Activated CD4-positive, alpha-beta T cell treated with anti-CD3 and anti-CD28 coated beads, Interleukin-2, amount 10 ng/mL, durations not matched to agents 24 days and 14 days (primary cell): ENCODE measurements around the gene LHFPL6. TPM values are rescaled to one million over a fixed set of nuclear protein-coding genes. Genes with fewer than 3 reads are reported as not detected.

ENCODE experiments used
- DNase-seq: peaks from one replicate; pipeline ENCODE4 v3.0.0; 2022
- H3K27ac Mint-ChIP-seq: one replicate; pipeline ENCODE4 v1.8.0; 2022; ENCODE audit warnings: mild to moderate bottlenecking, mixed read lengths
- H3K27me3 Mint-ChIP-seq: one replicate; pipeline ENCODE4 v1.8.0; 2022; ENCODE audit warnings: mixed read lengths
- H3K36me3 Mint-ChIP-seq: one replicate; pipeline ENCODE4 v1.8.0; 2022; ENCODE audit warnings: low read depth, mild to moderate bottlenecking, mixed read lengths
- H3K4me1 Mint-ChIP-seq: one replicate; pipeline ENCODE4 v1.8.0; 2021; ENCODE audit warnings: mixed read lengths
- H3K4me3 Mint-ChIP-seq: one replicate; pipeline ENCODE4 v1.8.0; 2022; ENCODE audit warnings: mild to moderate bottlenecking, moderate library complexity, mixed read lengths
- H3K9me3 Mint-ChIP-seq: one replicate; pipeline ENCODE4 v1.8.0; 2021; ENCODE audit warnings: mixed read lengths
- intact Hi-C: fragments of 100-400 bp; cut with micrococcal nuclease; formaldehyde crosslinking; loops from one replicate; pipeline ENCODE4 v1.15.1; 2023
- total RNA-seq: library from RNA; stranded (reverse); gene quantifications from 2 replicates; pipeline ENCODE4 v1.2.3, GENCODE V29; 2022

Gene LHFPL6
- total RNA-seq, 1 donor from 2014 or later: 4.8 TPM

DNA sequence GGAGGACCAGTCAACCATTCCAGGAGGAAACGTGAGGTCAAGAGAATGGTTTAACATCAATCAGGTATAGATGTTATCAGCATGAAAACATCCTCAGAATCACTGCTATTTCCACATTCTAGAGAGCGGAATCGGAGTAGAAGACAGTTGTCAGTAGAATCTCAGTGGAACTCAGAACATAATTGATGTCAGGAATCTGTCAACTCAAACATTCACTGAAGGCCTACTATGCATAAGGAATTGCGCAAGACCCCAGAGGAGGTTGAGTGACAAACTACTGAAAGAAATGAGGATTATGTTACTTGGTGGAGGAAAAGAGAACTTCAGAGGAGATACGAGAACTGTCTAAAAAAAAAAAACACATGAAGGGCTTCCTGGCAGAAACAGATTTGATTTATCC, 97.8 kb downstream of the LHFPL6 start:
- H3K4me3 Mint-ChIP-seq: no peak overlapping the region
- H3K9me3 Mint-ChIP-seq: no peaks in the 10 kb centered on the region
- intact Hi-C loops: no loop called here
- no peaks in the 10 kb centered on the region for H3K36me3 Mint-ChIP-seq
- no peaks in the 10 kb centered on the region for H3K4me1 Mint-ChIP-seq
- no peak for DNase-seq
- H3K27ac Mint-ChIP-seq: no peak overlapping the region
- no peaks in the 10 kb centered on the region for H3K27me3 Mint-ChIP-seq

DNA sequence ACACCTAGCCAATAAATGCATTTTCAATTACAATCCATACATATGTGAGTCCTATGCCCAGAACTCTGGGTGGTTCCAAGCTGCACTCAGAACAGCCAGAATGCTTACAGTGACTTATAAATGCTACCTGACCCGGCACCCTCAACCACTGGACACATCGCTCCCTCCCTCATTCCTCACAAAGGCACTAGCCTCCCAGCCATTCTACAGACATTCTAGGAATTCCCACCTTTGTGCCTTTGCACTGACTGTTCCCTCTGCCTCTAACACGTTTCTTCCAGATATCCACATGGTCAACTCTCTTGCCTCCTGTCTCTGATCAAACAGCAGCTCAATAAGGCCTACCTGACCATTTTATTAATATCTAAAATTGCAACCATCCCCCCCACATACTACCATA, 99.9 kb downstream of the LHFPL6 start:
- H3K9me3 Mint-ChIP-seq: no peaks in the 10 kb centered on the region

DNA sequence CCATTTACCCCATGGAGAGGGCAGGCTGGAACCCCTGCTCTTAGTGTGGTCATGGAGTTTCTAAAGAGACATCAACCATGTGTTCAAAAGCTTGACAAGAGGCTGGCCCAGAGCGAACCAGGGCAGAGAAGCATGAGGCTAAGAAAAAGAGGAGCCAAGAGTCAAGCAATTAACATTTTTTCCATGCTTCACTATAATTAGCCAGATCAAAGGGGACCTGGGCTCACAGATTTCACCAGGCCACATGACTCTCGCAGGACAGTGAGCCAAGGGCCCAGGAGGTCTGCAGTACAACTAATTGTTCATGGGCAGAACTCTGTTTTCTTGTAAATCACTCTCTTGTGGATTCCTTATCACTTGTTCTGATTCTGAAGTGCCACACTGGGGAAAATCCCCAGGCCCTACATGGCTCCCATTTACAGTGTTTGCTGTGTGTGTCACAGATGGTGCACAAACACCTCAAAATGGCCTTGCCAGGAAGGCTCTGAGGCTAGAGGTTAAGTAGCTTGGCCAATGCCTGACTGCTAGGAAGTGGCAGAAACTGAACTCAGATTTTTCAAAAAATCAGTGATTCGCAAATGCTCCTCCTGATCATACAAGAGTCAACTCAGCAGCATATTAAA, 101.2 kb downstream of the LHFPL6 start:
- Mint-ChIP-seq H3K4me3 (no peak overlapping the region), H3K4me1 (no peaks in the 10 kb centered on the region), H3K27ac (no peak overlapping the region), H3K27me3 (peaks cover 3% of the 10 kb centered on the region), H3K36me3 (no peaks in the 10 kb centered on the region), H3K9me3 (no peaks in the 10 kb centered on the region)
- intact Hi-C loops: no loop called here
- DNase-seq: no peak

More for the DNA sequence above, 99.9 kb downstream of the LHFPL6 start:
- Mint-ChIP-seq H3K27ac (no peak overlapping the region), H3K27me3 (peaks cover under 1% of the 10 kb centered on the region), H3K4me3 (no peak overlapping the region), H3K36me3 (no peaks in the 10 kb centered on the region), H3K4me1 (no peaks in the 10 kb centered on the region)
- DNase-seq: no peak
- intact Hi-C loops: no loop called here

GRCh38 chr13:39499604-39500003, 103.4 kb downstream of the LHFPL6 start:
- Mint-ChIP-seq H3K36me3 (no peaks in the 10 kb centered on the region), H3K4me1 (no peaks in the 10 kb centered on the region), H3K9me3 (no peaks in the 10 kb centered on the region), H3K4me3 (no peak overlapping the region), H3K27me3 (peaks cover 3% of the 10 kb centered on the region), H3K27ac (no peak overlapping the region)
- intact Hi-C loops: no loop called here
- DNase-seq: no peak

- no peaks in the 10 kb centered on the region for H3K4me1 Mint-ChIP-seq
- no peaks in the 10 kb centered on the region for H3K36me3 Mint-ChIP-seq
- H3K27ac Mint-ChIP-seq: no peak overlapping the region
- no peak for DNase-seq
- H3K4me3 Mint-ChIP-seq: no peak overlapping the region
- H3K27me3 Mint-ChIP-seq: peaks cover 3% of the 10 kb centered on the region
- intact Hi-C loops: no loop called here
- H3K9me3 Mint-ChIP-seq: no peaks in the 10 kb centered on the region
Observed at GRCh38 chr13:39498471-39499114, 104.4 kb downstream of the LHFPL6 start.

- intact Hi-C loops: no loop called here
- H3K27ac Mint-ChIP-seq: no peak overlapping the region
- no peak for DNase-seq
- no peaks in the 10 kb centered on the region for H3K4me1 Mint-ChIP-seq
- no peaks in the 10 kb centered on the region for H3K36me3 Mint-ChIP-seq
- no peak overlapping the region for H3K4me3 Mint-ChIP-seq
- H3K9me3 Mint-ChIP-seq: no peaks in the 10 kb centered on the region
- peaks cover 5% of the 10 kb centered on the region for H3K27me3 Mint-ChIP-seq
Observed at GRCh38 chr13:39496506-39496905, 106.5 kb downstream of the LHFPL6 start.

GRCh38 chr13:39494633-39495032, 108.4 kb downstream of the LHFPL6 start:
- H3K9me3 Mint-ChIP-seq: no peaks in the 10 kb centered on the region
- no peak overlapping the region for H3K27ac Mint-ChIP-seq

DNA sequence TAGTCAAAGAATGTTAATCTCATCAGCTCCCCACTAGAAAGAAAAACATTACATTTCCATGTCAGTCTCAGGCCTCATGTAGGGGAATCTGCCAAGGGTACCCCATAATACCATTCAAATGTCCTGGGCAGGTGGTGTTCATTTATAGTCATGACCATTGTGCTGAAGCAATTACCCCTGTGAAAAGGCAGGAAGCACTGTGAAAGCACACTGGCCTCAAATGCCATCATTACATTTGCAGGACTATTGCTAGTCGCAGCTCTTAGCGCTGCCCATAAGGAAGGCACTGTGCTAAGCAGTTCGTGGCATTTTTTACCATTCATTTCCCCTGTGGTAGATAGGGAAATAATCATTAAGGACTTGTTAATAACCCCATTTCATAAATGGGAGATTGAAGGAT, 109.0 kb downstream of the LHFPL6 start:
- Mint-ChIP-seq H3K4me3 (no peak overlapping the region), H3K36me3 (no peaks in the 10 kb centered on the region)
- intact Hi-C loops: no loop called here

More at GRCh38 chr13:39494633-39495032, 108.4 kb downstream of the LHFPL6 start:
- no peak for DNase-seq
- no peaks in the 10 kb centered on the region for H3K36me3 Mint-ChIP-seq
- intact Hi-C loops: no loop called here
- H3K27me3 Mint-ChIP-seq: peaks cover 5% of the 10 kb centered on the region
- no peak overlapping the region for H3K4me3 Mint-ChIP-seq
- H3K4me1 Mint-ChIP-seq: no peaks in the 10 kb centered on the region

GRCh38 chr13:39490136-39490535, 112.9 kb downstream of the LHFPL6 start:
- DNase-seq: no peak
- no peak overlapping the region for H3K27ac Mint-ChIP-seq
- intact Hi-C loops: no loop called here
- no peak overlapping the region for H3K4me3 Mint-ChIP-seq
- H3K36me3 Mint-ChIP-seq: no peaks in the 10 kb centered on the region
- peaks cover 2% of the 10 kb centered on the region for H3K27me3 Mint-ChIP-seq
- H3K4me1 Mint-ChIP-seq: no peaks in the 10 kb centered on the region
- no peaks in the 10 kb centered on the region for H3K9me3 Mint-ChIP-seq

More for the DNA sequence above, 109.0 kb downstream of the LHFPL6 start:
- no peaks in the 10 kb centered on the region for H3K4me1 Mint-ChIP-seq
- no peaks in the 10 kb centered on the region for H3K9me3 Mint-ChIP-seq
- no peak overlapping the region for H3K27ac Mint-ChIP-seq
- DNase-seq: no peak
- H3K27me3 Mint-ChIP-seq: peaks cover 5% of the 10 kb centered on the region

GRCh38 chr13:39486758-39487157, 116.2 kb downstream of the LHFPL6 start:
- H3K9me3 Mint-ChIP-seq: no peaks in the 10 kb centered on the region
- no peak overlapping the region for H3K4me3 Mint-ChIP-seq
- H3K4me1 Mint-ChIP-seq: no peaks in the 10 kb centered on the region
- no peak for DNase-seq
- intact Hi-C loops: no loop called here
- no peaks in the 10 kb centered on the region for H3K36me3 Mint-ChIP-seq
- no peak overlapping the region for H3K27ac Mint-ChIP-seq
- peaks cover 5% of the 10 kb centered on the region for H3K27me3 Mint-ChIP-seq

DNA sequence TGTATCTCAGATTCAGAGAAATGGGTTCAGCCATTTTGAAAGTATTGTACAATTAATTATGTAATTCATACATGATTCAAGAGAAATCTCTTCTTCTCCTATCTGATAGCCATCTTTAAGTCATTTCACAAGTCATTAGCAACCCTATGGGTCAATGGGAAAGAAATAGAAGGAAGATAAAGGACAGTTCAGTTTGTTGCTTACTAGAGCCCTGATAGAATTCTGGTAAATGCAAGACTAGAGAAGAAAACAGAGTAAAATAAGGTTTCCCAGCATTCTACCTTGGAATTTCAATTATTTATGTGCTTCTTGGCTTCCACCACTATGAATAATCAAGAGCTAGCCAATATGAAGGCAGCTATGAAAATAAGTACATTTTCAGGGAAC, 117.7 kb downstream of the LHFPL6 start:
- H3K27me3 Mint-ChIP-seq: peaks cover 5% of the 10 kb centered on the region
- DNase-seq: no peak
- H3K27ac Mint-ChIP-seq: no peak overlapping the region
- H3K9me3 Mint-ChIP-seq: no peaks in the 10 kb centered on the region
- no peaks in the 10 kb centered on the region for H3K36me3 Mint-ChIP-seq
- H3K4me3 Mint-ChIP-seq: no peak overlapping the region
- no peaks in the 10 kb centered on the region for H3K4me1 Mint-ChIP-seq
- intact Hi-C loops: no loop called here

- Mint-ChIP-seq H3K27me3 (peaks cover 5% of the 10 kb centered on the region), H3K4me1 (no peaks in the 10 kb centered on the region), H3K36me3 (no peaks in the 10 kb centered on the region), H3K27ac (no peak overlapping the region), H3K9me3 (no peaks in the 10 kb centered on the region), H3K4me3 (no peak overlapping the region)
- no peak for DNase-seq
- intact Hi-C loops: no loop called here
Observed at GRCh38 chr13:39484506-39485313, 118.3 kb downstream of the LHFPL6 start.

- H3K9me3 Mint-ChIP-seq: no peaks in the 10 kb centered on the region
Observed at GRCh38 chr13:39483326-39483725, 119.7 kb downstream of the LHFPL6 start.

GRCh38 chr13:39481491-39481890, 121.5 kb downstream of the LHFPL6 start:
- H3K36me3 Mint-ChIP-seq: no peaks in the 10 kb centered on the region
- H3K27ac Mint-ChIP-seq: no peak overlapping the region
- H3K9me3 Mint-ChIP-seq: no peaks in the 10 kb centered on the region
- H3K4me3 Mint-ChIP-seq: no peak overlapping the region
- peaks cover 8% of the 10 kb centered on the region for H3K27me3 Mint-ChIP-seq
- no peaks in the 10 kb centered on the region for H3K4me1 Mint-ChIP-seq
- intact Hi-C loops: no loop called here
- no peak for DNase-seq

More at GRCh38 chr13:39483326-39483725, 119.7 kb downstream of the LHFPL6 start:
- Mint-ChIP-seq H3K4me1 (no peaks in the 10 kb centered on the region), H3K27me3 (peaks cover 5% of the 10 kb centered on the region), H3K36me3 (no peaks in the 10 kb centered on the region), H3K27ac (no peak overlapping the region), H3K4me3 (no peak overlapping the region)
- no peak for DNase-seq
- intact Hi-C loops: no loop called here
